NOMO-1 treated with DMSO at 0.1 percent for 48 hours (cell line): ENCODE data around the gene POTEH.
"Not testable (repeated sequence)": the region's sequence is repeated elsewhere in the genome, so short reads cannot be mapped to it uniquely, and the experiment has no call there.

Experiments
- DNase-seq: peaks from one replicate; lab custom pipeline; 2025; ENCODE audit not compliant: unreplicated experiment; lab: John Stamatoyannopoulos, UW

POTEH gene

GRCh38 chr22:15734411-15734810 lies 44.6 kb downstream of the POTEH start:
- not testable (repeated sequence) for DNase-seq

DNA sequence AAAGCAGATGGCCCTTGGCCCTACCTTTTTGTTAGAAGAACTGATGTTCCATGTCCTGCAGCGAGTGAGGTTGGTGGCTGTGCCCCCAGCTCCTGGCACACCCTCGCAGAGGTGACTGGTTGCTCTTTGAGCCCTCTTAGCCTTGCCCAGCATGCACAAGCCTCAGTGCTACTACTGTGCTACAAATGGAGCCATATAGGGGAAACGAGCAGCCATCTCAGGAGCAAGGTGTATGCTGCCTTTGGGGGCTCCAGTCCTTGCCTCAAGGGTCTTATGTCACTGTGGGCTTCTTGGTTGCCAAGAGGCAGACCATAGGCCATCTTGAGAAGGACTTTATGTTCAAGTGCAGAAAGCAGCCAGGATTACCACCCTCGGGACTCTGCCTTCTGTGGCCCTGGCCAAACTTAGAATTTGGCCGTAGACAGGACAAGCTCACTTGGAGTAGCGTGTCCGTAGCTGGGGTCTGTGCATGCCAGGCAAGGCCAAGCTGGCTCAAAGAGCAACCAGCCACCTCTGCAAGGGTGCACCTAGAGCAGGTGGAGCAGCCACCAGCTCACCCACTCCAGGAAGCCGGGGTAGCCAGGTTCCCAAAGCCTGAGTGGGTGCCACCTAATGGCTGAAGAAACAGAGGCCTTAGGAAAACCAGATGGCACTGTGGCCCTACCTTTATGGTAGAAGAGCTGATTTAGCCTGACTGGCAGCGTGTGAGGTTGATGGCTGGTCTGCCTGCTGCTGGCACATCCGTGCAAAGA lies 48.5 kb downstream of the POTEH start:
- DNase-seq: not testable (repeated sequence)

- not testable (repeated sequence) for DNase-seq
These were observed 49.1 kb downstream of the POTEH start for GRCh38 chr22:15738909-15739391.

DNA sequence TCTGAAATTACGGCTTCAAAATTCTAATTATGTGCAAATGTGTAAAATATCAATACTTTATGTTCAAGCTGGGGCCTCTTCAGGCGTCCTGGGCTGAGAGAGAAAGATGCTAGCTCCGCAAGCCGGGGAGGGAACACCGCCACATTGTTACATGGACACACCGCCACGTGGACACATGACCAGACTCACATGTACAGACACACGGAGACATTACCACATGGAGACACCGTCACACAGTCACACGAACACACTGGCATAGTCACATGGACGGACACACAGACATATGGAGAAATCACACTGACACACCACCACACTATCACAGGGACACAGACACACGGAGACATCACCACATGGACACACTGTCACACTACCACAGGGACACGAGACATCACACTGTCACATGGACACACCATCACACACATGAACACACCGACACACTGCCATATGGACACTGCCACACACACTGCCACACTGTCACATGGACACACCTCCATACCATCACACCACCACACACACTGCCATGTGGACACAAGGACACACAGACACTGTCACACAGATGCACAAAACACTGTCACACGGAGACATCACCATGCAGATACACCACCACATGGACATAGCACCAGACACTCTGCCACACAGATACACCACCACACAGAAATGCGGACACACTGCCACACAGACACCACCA lies 58.0 kb downstream of the POTEH start:
- DNase-seq: not testable (repeated sequence)

DNA sequence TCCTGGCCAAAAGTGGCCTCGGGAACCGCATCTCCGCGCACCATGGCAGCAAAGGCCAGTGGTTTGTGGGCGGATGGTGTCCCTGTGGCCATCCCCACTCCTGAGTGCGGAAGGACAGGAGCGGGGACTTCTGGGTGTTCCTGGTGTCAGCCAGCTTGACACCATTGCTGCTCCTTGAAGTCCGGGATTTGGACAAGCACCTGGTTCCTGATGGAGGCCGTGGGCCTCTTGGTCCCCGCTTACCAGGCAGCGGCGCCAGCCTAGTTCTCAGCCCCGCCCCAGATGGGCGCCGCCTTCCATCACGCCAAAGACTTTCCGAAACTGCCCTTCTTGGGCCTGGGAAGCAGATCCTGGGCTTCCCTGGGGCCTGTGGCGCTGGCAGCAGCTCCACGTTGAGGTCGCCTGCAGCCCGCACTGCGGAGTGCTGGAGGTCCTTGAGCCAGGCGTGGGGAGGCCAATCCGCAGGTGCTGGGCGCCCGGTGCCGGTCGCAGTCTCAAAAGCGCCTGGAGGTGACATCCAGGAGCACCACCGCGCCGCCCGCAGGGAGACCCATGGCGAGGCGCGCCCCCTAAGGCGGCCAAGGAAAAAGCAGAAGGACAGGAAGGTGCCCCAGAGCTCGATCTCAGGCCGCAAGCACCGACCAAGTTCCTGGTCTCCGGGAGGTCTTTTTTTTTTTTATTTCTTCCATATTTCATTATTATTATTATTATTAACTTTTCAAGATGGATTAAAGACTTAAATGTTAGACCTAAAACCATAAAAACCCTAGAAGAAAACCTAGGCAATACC lies 59.5 kb downstream of the POTEH start:
- DNase-seq: not testable (repeated sequence)

DNA sequence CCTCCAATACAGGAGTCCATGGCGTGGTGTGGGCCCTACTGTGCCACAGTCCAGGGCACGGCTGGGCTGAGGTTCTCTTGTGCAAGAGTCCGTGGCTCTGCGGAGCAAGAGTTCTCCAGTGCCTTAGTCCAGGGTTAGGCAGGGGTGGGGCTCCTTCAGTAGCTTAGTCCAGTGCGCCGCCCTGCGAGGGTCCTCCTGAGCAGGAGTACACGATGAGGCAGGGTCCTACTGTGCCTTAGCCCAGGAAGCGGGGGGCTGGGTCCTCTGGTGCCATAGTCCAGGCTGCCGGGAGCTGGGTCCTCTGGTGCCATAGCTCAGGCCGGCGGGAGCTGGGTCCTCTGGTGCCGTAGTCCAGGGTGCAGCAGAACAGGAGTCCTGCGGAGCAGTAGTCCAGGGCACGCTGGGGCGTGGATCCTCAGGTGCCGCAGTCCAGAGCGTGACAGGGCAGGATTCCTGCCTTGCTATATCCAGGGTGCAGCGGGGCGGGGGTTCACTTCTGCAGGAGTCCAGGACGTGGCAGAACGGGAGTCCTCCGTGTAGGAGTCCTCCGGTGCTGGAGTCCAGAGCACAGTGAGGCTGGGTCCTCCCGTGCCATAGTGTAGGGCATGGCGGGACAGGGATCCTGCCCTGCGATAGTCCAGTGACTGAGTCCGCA lies 69.7 kb downstream of the POTEH start:
- not testable (repeated sequence) for DNase-seq

DNA sequence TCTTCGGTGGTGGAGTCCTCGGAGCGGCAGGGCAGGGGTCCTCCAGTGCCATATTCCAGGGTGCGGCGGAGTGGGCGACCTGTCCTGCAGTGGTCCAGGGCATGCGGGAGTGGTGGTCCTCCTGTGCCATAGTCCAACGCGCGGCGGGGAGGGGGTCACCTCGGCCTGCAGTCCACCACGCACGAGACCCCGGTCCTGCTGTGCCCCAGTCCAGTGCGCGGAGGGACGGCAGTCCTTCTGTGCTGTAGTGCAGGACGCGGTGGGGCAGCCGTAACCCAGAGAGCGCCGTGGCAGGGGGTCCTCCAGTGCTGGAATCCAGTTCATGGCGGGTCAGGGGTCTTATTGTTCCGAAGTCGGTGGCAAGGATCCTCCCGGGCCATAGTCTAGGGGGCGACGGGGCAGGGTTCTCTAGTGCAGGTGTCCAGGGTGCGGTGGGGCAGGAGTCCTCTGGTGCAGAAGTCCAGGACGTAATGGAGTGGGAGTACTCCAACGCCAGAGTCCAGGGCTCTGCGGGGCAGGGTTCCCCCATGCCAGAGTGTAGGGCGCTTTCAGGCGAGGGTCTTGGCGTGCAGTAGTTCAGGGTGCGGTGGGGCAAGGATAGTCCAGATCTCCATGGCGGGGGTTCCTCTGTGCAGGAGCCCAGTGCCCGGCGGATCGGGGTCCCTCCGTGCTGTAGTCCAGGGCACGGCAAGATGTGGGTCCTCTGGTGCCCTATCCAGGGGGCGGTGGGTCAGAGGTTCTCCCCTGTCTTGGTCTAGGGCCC lies 70.7 kb downstream of the POTEH start:
- DNase-seq: not testable (repeated sequence)

DNA sequence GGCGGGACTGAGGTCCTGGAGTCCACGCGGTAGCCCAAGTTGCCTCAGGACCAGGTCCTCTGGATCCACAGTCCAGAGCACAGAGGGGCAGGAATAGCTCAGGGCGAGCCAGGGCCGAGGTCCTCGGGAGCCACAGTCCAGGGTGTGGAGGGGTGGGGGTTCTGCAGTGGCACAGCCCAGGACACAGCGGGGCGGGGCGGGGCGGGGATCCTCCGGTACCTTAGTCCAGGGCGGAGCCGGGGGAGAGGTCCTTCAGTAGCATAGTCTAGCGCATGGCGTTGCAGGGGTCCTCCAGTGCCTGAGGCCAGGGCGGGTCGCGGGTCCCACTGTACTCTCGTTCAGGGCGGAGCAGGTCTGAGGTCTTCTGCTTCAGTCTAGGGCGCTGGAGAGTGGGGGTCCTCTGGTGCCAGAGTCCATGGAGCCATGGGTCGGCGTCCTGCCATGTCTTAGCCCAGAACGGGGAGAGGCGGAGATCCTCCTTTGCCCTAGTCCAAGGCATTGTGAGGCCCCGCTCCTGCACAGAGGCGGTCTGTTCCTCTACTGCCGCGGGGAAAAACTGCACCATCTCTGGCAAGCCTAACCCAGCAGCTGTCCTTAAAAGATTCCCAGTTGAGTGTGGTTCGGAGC lies 71.4 kb downstream of the POTEH start:
- not testable (repeated sequence) for DNase-seq

- DNase-seq: not testable (repeated sequence)
These were observed 73.7 kb downstream of the POTEH start for GRCh38 chr22:15763559-15763958.
